Left lung (tissue), 10 donors: ENCODE results near the gene ZSCAN12. TPM values are rescaled to one million over a fixed set of nuclear protein-coding genes. Genes with fewer than 3 reads are reported as not detected.

Experiments used
- ATAC-seq: fragments of 200-7000 bp; cut with Tn5 transposase; one replicate; pipeline ENCODE4 v1.9.1; 2020; ENCODE audit warnings: moderate library complexity
- DNase-seq, 4 donors: peaks; one replicate each; pipeline ENCODE4 v3.0.0-alpha.2; 2013 to 2020
- H3K27ac ChIP-seq, 2 donors: fragments of 200-600 bp; sonication (generic) in 1 of 2; one replicate each; pipeline versions ENCODE4 v1.5.0 to v1.8.0; 2020 to 2021
- H3K27me3 ChIP-seq, 2 donors: fragments of 200-600 bp; sonication (generic) in 1 of 2; one replicate each; pipeline versions ENCODE4 v1.5.0 to v1.8.0; 2020 to 2021
- H3K36me3 ChIP-seq, 2 donors: fragments of 200-600 bp; sonication (generic) in 1 of 2; one replicate each; pipeline versions ENCODE4 v1.5.0 to v1.8.0; 2020 to 2021
- H3K4me1 ChIP-seq, 2 donors: fragments of 200-600 bp; one replicate each; pipeline ENCODE4 v1.8.0; 2021
- H3K4me3 ChIP-seq, 2 donors: fragments of 200-600 bp; sonication (generic) in 1 of 2; one replicate each; pipeline versions ENCODE4 v1.5.0 to v1.8.0; 2020 to 2021; ENCODE audit warnings: mild to moderate bottlenecking in 1 of 2
- H3K9me3 ChIP-seq, 2 donors: fragments of 200-600 bp; sonication (generic) in 1 of 2; one replicate each; pipeline versions ENCODE4 v1.5.0 to v1.8.0; 2020 to 2021
- intact Hi-C, 2 donors: fragments of 100-400 bp; cut with DNase I; formaldehyde crosslinking; loops; one replicate each; pipeline versions ENCODE4 v1.11.2 to v1.14.2; 2022
- polyA plus RNA-seq, 6 donors: library from polyadenylated mRNA; unstranded; fragments of 120-200 nt; gene quantifications; one replicate each; pipeline ENCODE4 v1.2.1, GENCODE V29; 2013; ENCODE audit not compliant: insufficient read length in 6 of 6
- total RNA-seq, 2 donors: library from RNA; stranded (reverse); fragmentation: NEBNext Ultra II Directional; extraction: Animal tissue kit (Norgen Biotek cat#: 25700); gene quantifications; one replicate each; pipeline ENCODE4 v1.2.1, GENCODE V29; 2021
- TF ChIP-seq, protein P1 (sequence below), 2 donors: fragments of 200-600 bp; sonication (generic) in 1 of 2; IDR thresholded peaks; one replicate each; pipeline versions ENCODE4 v1.5.0 to v1.8.0; 2021; ENCODE audit warnings: antibody characterized with exemption in 2 of 2
- donor health status: DM: no; HTN: yes; CAD: no.
- donor health status: DM: no; HTN: no; CAD: no.

ZSCAN12 gene
- total and polyA plus RNA-seq, 8 donors: 5.2 to 20.1 (median 15.8) TPM

GRCh38 chr6:28357036-28357435 is 42.5 kb downstream of the ZSCAN12 start:
- Histone ChIP-seq H3K27me3 (no peaks in the 10 kb centered on the region), H3K36me3 (peaks cover 0 to 17% of the 10 kb centered on the region in 2 donors), H3K9me3 (no peaks in the 10 kb centered on the region), H3K27ac (no peak overlapping the region), H3K4me3 (no peak overlapping the region), H3K4me1 (peaks cover 5 to 24% of the 10 kb centered on the region in 2 donors)
- no peak for ATAC-seq
- intact Hi-C loops: loop anchor here in 1 of 2 donors (5.0 kb wide), 1 partner anchor 225 kb away; no protein-coding TSS in a partner anchor
- DNase-seq: no peak
- TF ChIP-seq, protein P1, sequence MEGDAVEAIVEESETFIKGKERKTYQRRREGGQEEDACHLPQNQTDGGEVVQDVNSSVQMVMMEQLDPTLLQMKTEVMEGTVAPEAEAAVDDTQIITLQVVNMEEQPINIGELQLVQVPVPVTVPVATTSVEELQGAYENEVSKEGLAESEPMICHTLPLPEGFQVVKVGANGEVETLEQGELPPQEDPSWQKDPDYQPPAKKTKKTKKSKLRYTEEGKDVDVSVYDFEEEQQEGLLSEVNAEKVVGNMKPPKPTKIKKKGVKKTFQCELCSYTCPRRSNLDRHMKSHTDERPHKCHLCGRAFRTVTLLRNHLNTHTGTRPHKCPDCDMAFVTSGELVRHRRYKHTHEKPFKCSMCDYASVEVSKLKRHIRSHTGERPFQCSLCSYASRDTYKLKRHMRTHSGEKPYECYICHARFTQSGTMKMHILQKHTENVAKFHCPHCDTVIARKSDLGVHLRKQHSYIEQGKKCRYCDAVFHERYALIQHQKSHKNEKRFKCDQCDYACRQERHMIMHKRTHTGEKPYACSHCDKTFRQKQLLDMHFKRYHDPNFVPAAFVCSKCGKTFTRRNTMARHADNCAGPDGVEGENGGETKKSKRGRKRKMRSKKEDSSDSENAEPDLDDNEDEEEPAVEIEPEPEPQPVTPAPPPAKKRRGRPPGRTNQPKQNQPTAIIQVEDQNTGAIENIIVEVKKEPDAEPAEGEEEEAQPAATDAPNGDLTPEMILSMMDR (IDR thresholded peaks at IDR 0.05): no peak

DNA sequence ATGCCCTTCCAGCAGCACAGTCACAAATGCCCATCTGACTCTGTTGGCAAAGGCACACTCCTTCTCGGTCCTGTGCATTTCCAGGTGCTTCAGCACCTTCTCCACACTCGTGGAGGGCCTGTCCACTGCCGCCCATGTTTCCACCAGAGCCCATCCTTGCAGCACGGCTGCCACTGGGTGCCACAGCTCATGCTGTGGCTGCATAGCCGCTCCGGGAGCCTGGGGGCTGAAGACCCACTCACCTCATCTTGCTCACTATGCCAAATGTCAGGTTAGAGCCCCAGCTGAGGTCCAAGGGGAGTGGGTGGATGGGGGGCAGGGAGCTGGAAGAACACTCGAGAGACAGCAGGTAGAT is 42.9 kb downstream of the ZSCAN12 start:
- peak overlapping the region in 1 of 2 donors; percentile 77 for H3K27ac ChIP-seq
- DNase-seq: peak in 1 of 4 donors; percentile 66
- H3K9me3 ChIP-seq: no peaks in the 10 kb centered on the region
- intact Hi-C loops: loop anchor here in 1 of 2 donors (5.0 kb wide), 1 partner anchor 224 kb away; no protein-coding TSS in a partner anchor
- H3K4me1 ChIP-seq: peaks cover 5 to 28% of the 10 kb centered on the region in 2 donors
- H3K4me3 ChIP-seq: no peak overlapping the region
- H3K27me3 ChIP-seq: no peaks in the 10 kb centered on the region
- peaks cover 0 to 13% of the 10 kb centered on the region in 2 donors for H3K36me3 ChIP-seq
- TF ChIP-seq, protein P1 (IDR thresholded peaks at IDR 0.05): no peak
- no peak for ATAC-seq

- TF ChIP-seq, protein P1 (IDR thresholded peaks at IDR 0.05): peak; percentile 71 to 74
- Histone ChIP-seq H3K27me3 (no peaks in the 10 kb centered on the region), H3K4me1 (peaks cover 6 to 34% of the 10 kb centered on the region in 2 donors), H3K4me3 (peak overlapping the region; percentile 50), H3K9me3 (no peaks in the 10 kb centered on the region), H3K36me3 (peaks cover 0 to 8% of the 10 kb centered on the region in 2 donors), H3K27ac (peak overlapping the region; percentile 77 to 86)
- ATAC-seq: peak; percentile 94
- intact Hi-C loops: loop anchor here in 1 of 2 donors (5.0 kb wide), 1 partner anchor 224 kb away; no protein-coding TSS in a partner anchor
- peak; percentile 75 to 92 (median 82) for DNase-seq
Observed at GRCh38 chr6:28355743-28356665, 43.5 kb downstream of the ZSCAN12 start.

GRCh38 chr6:28354688-28355554 is 44.6 kb downstream of the ZSCAN12 start:
- no peak for DNase-seq
- intact Hi-C loops: loop anchor here in 1 of 2 donors (5.0 kb wide), 1 partner anchor 223 kb away; no protein-coding TSS in a partner anchor
- H3K27me3 ChIP-seq: no peaks in the 10 kb centered on the region
- no peaks in the 10 kb centered on the region for H3K9me3 ChIP-seq
- H3K4me3 ChIP-seq: peak overlapping the region in 1 of 2 donors; percentile 50
- peaks cover 12 to 44% of the 10 kb centered on the region in 2 donors for H3K4me1 ChIP-seq
- peaks cover 0 to 5% of the 10 kb centered on the region in 2 donors for H3K36me3 ChIP-seq
- H3K27ac ChIP-seq: peak overlapping the region; percentile 77 to 86
- TF ChIP-seq, protein P1 (IDR thresholded peaks at IDR 0.05): no peak
- ATAC-seq: peak; percentile 4
